ENCODE measurements around the gene CAMTA1.

The CAMTA1 gene

DNA sequence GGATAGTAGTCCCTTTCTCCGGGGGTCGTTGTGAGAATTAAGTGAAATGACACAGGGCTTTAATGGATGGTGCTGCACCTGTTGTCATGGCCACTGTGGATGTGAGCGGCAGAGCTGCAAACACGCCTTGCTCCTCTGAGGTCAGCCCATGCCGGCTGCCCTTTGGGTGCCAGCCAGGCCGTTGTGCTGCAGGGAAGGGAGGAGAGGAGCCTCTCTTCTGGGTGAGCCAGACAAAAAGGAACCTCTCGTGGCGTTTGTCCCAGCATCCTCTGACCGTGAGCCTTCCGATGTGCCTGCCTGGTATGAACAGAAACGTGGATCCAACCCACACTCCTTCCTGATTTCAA, 602.9 kb downstream of the CAMTA1 start:
- H3K27me3 ChIP-seq (ENCODE audit: insufficient read depth, low read length), result no peaks in the 10 kb centered on the region

DNA sequence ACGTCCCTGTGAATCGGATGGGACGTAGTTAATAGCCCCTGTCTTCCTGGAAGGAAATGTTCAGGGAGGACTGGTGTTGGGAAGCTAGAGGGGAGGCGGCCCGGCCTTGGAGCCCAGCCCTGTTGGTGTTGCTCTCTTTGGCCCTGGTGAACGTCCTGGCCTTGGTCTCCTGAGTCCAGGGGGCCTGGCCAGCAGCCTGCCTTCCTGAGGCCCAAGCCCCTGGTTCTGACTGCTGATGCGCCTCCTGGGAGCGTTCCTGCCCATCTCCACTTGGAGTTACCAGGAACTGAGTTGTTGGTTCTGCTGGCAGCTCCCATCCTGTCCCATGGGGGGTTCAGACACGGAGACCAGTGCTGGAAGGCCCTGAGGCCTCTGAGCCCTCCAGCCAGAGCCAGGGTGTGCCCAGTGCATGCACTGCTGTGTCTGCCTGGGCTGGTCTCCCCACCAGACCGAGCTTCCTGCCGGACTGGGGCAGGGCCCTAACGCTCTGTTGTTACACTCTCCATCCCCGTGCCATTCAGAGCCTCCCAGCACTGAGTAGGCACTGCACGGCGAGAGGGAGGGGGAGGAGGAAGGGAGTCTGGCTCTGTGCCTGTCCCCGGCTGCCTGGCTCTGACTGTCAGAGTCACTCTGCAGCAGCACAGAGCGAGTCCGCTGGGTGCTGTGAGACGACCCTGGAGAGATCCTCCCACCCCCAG, 603.4 kb downstream of the CAMTA1 start:
- H3K4me1 ChIP-seq (ENCODE audit: control insufficient read depth in 1 of 2, insufficient read depth in 2 of 2, low read length in 2 of 2), result peaks cover 12 to 22% of the 10 kb centered on the region in 2 experiments
- no peak overlapping the region for H4K12ac ChIP-seq (ENCODE audit: low read depth, low read length)
- H3K4ac ChIP-seq (ENCODE audit: low read depth, low read length), result no peak overlapping the region
- no peak overlapping the region for H2BK5ac ChIP-seq (ENCODE audit: low read depth, low read length, poor library complexity)
- no peak overlapping the region for H3K4me2 ChIP-seq (ENCODE audit: low read length)
- H2BK120ac ChIP-seq (ENCODE audit: insufficient read depth, low read length, poor library complexity), result no peak overlapping the region
- no CpG with 5 or more reads among the region's 19 CpGs for WGBS (ENCODE audit: extremely low coverage, insufficient coverage, insufficient read length)
- no peak overlapping the region for H2AK5ac ChIP-seq (ENCODE audit: low read length)
- H4K91ac ChIP-seq (ENCODE audit: low read depth, low read length), result no peak overlapping the region
- H3K36me3 ChIP-seq (ENCODE audit: control insufficient read depth in 1 of 2, insufficient read depth in 2 of 2, low read length in 2 of 2), result no peaks in the 10 kb centered on the region
- H3K9ac ChIP-seq (ENCODE audit: low read length), result no peak overlapping the region
- H3K79me2 ChIP-seq (ENCODE audit: control insufficient read depth, insufficient read depth, low read length, poor library complexity), result no peaks in the 10 kb centered on the region
- H3K9me3 ChIP-seq (ENCODE audit: insufficient read depth, low read depth, low read length), result peaks cover 3% of the 10 kb centered on the region
- no peak for DNase-seq
- H3K18ac ChIP-seq (ENCODE audit: low read length), result no peak overlapping the region
- no peak overlapping the region for H3K14ac ChIP-seq (ENCODE audit: low read length)
- no peak overlapping the region for H2AFZ ChIP-seq (ENCODE audit: insufficient read depth, low read length, poor library complexity)
- H3K23ac ChIP-seq (ENCODE audit: low read length), result no peak overlapping the region
- H2BK12ac ChIP-seq (ENCODE audit: low read length), result no peak overlapping the region
- no peak overlapping the region for H3K27ac ChIP-seq (ENCODE audit: low read depth, low read length)
- no peak overlapping the region for H3K4me3 ChIP-seq (ENCODE audit: low read depth, low read length)
- H3K27me3 ChIP-seq (ENCODE audit: insufficient read depth, low read length), result no peaks in the 10 kb centered on the region
- peaks cover 5% of the 10 kb centered on the region for H3K79me1 ChIP-seq (ENCODE audit: low read length)
- no peak overlapping the region for H4K8ac ChIP-seq (ENCODE audit: low read depth, low read length)

More for the DNA sequence above, 602.9 kb downstream of the CAMTA1 start:
- Histone ChIP-seq H2AK5ac (ENCODE audit: low read length) (no peak overlapping the region), H3K79me1 (ENCODE audit: low read length) (peaks cover 5% of the 10 kb centered on the region), H4K12ac (ENCODE audit: low read depth, low read length) (no peak overlapping the region), H2AFZ (ENCODE audit: insufficient read depth, low read length, poor library complexity) (no peak overlapping the region), H3K4me3 (ENCODE audit: low read depth, low read length) (no peak overlapping the region), H2BK120ac (ENCODE audit: insufficient read depth, low read length, poor library complexity) (no peak overlapping the region), H3K4ac (ENCODE audit: low read depth, low read length) (no peak overlapping the region), H3K18ac (ENCODE audit: low read length) (no peak overlapping the region), H3K4me1 (ENCODE audit: control insufficient read depth in 1 of 2, insufficient read depth in 2 of 2, low read length in 2 of 2) (peaks cover 12 to 22% of the 10 kb centered on the region in 2 experiments), H2BK5ac (ENCODE audit: low read depth, low read length, poor library complexity) (no peak overlapping the region), H3K36me3 (ENCODE audit: control insufficient read depth in 1 of 2, insufficient read depth in 2 of 2, low read length in 2 of 2) (no peaks in the 10 kb centered on the region), H3K9me3 (ENCODE audit: insufficient read depth, low read depth, low read length) (peaks cover 3% of the 10 kb centered on the region), H3K4me2 (ENCODE audit: low read length) (no peak overlapping the region), H4K91ac (ENCODE audit: low read depth, low read length) (peak overlapping the region; percentile 2), H3K9ac (ENCODE audit: low read length) (no peak overlapping the region), H3K79me2 (ENCODE audit: control insufficient read depth, insufficient read depth, low read length, poor library complexity) (no peaks in the 10 kb centered on the region), H3K14ac (ENCODE audit: low read length) (no peak overlapping the region), H4K8ac (ENCODE audit: low read depth, low read length) (no peak overlapping the region), H3K23ac (ENCODE audit: low read length) (no peak overlapping the region), H2BK12ac (ENCODE audit: low read length) (no peak overlapping the region), H3K27ac (ENCODE audit: low read depth, low read length) (no peak overlapping the region)
- DNase-seq, result no peak
- no CpG with 5 or more reads among the region's 11 CpGs for WGBS (ENCODE audit: extremely low coverage, insufficient coverage, insufficient read length)

DNA sequence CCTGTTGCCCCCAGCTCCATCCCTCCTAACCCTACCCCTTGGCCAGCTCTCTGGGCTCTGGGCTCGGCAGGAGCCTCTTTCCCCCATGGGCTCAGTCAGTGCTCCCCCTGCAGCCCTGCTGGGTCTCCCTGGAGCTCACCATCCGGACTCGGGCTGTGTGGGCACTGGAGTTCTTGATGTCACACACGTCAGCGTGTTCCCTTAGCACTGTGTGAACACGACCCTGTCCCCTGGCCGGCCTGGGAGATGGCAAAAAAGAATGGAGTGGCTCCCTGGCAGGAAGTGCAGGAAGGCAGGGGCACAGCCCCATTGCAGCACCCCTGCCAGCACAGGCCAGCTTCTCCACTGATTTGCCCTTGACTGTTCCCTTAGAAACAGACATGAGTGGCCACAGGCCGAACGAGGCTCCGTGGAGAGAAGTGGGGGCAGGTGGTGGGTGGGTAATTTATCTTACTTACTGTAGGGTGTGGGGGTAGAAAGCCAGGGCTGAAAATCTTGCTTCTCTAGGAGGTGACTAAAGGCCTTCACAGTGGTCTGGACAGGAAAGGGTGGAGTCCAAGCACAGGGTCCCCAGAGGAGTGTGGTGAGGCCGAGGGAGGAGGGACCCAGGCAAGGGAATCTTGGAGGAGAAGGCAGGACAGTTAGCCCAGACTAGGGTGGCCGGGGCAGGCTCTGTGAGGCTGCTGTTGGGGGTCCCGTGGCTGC, 604.1 kb downstream of the CAMTA1 start:
- Histone ChIP-seq H2BK5ac (ENCODE audit: low read depth, low read length, poor library complexity) (no peak overlapping the region), H3K18ac (ENCODE audit: low read length) (no peak overlapping the region), H3K79me1 (ENCODE audit: low read length) (peaks cover 5% of the 10 kb centered on the region), H3K4me3 (ENCODE audit: low read depth, low read length) (no peak overlapping the region), H3K27ac (ENCODE audit: low read depth, low read length) (no peak overlapping the region), H2AK5ac (ENCODE audit: low read length) (no peak overlapping the region), H3K4ac (ENCODE audit: low read depth, low read length) (no peak overlapping the region), H4K8ac (ENCODE audit: low read depth, low read length) (no peak overlapping the region), H3K79me2 (ENCODE audit: control insufficient read depth, insufficient read depth, low read length, poor library complexity) (no peaks in the 10 kb centered on the region), H3K27me3 (ENCODE audit: insufficient read depth, low read length) (no peaks in the 10 kb centered on the region), H2BK120ac (ENCODE audit: insufficient read depth, low read length, poor library complexity) (no peak overlapping the region), H3K4me1 (ENCODE audit: control insufficient read depth in 1 of 2, insufficient read depth in 2 of 2, low read length in 2 of 2) (peaks cover 12 to 22% of the 10 kb centered on the region in 2 experiments), H2BK12ac (ENCODE audit: low read length) (no peak overlapping the region), H3K9me3 (ENCODE audit: insufficient read depth, low read depth, low read length) (peaks cover 3% of the 10 kb centered on the region), H4K91ac (ENCODE audit: low read depth, low read length) (no peak overlapping the region), H2AFZ (ENCODE audit: insufficient read depth, low read length, poor library complexity) (no peak overlapping the region), H3K4me2 (ENCODE audit: low read length) (no peak overlapping the region), H3K36me3 (ENCODE audit: control insufficient read depth in 1 of 2, insufficient read depth in 2 of 2, low read length in 2 of 2) (no peaks in the 10 kb centered on the region), H3K23ac (ENCODE audit: low read length) (no peak overlapping the region), H4K12ac (ENCODE audit: low read depth, low read length) (no peak overlapping the region), H3K14ac (ENCODE audit: low read length) (no peak overlapping the region), H3K9ac (ENCODE audit: low read length) (no peak overlapping the region)
- WGBS (ENCODE audit: extremely low coverage, insufficient coverage, insufficient read length), result no CpG with 5 or more reads among the region's 13 CpGs
- no peak for DNase-seq

DNA sequence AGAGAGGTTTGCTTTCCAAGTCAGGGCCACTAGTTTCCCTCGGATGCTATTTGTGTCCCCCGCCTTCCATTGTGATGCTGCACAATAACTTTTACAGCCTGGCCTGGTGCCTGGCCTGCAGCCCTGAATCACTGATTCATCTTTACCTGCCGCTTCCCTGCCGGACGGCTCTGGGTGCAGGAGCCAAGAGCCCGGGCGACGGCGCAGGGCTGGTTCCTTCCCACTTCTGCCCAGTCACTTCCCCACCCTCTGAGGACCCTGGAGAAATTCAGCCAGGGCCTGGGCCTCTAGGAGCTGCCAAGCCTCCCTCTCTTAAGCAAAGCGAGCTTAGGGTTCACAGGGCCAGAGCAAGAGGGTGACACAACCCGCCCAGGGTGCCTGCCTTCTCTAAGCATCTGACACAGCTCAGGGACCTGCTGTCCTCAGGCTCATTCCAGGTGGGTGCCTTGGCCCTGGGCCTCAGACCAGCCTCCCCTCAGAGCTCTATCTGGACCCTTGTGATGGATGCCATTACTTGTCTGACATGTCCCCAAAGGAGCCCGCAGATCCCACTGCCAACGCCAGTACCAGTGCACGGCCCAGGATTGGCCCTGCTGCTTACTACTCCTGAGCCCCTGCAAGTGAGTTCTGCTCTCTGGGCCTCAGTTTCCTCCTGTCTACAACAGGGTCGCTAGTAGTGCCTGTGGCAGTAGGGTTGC, 604.8 kb downstream of the CAMTA1 start:
- no peak overlapping the region for H4K12ac ChIP-seq (ENCODE audit: low read depth, low read length)
- DNase-seq, result no peak

More for the DNA sequence above, 604.8 kb downstream of the CAMTA1 start:
- H3K79me2 ChIP-seq (ENCODE audit: control insufficient read depth, insufficient read depth, low read length, poor library complexity), result no peaks in the 10 kb centered on the region
- no peaks in the 10 kb centered on the region for H3K27me3 ChIP-seq (ENCODE audit: insufficient read depth, low read length)
- no peaks in the 10 kb centered on the region for H3K36me3 ChIP-seq (ENCODE audit: control insufficient read depth in 1 of 2, insufficient read depth in 2 of 2, low read length in 2 of 2)
- H2BK120ac ChIP-seq (ENCODE audit: insufficient read depth, low read length, poor library complexity), result no peak overlapping the region
- H3K4me3 ChIP-seq (ENCODE audit: low read depth, low read length), result no peak overlapping the region
- no peak overlapping the region for H2AFZ ChIP-seq (ENCODE audit: insufficient read depth, low read length, poor library complexity)
- H4K8ac ChIP-seq (ENCODE audit: low read depth, low read length), result no peak overlapping the region
- H3K4me1 ChIP-seq (ENCODE audit: control insufficient read depth in 1 of 2, insufficient read depth in 2 of 2, low read length in 2 of 2), result peaks cover 12 to 22% of the 10 kb centered on the region in 2 experiments
- H4K91ac ChIP-seq (ENCODE audit: low read depth, low read length), result no peak overlapping the region
- H3K4me2 ChIP-seq (ENCODE audit: low read length), result no peak overlapping the region
- peak overlapping the region; percentile 22 for H3K14ac ChIP-seq (ENCODE audit: low read length)
- H3K9me3 ChIP-seq (ENCODE audit: insufficient read depth, low read depth, low read length), result peaks cover 3% of the 10 kb centered on the region
- no peak overlapping the region for H2BK12ac ChIP-seq (ENCODE audit: low read length)
- no peak overlapping the region for H3K23ac ChIP-seq (ENCODE audit: low read length)
- no CpG with 5 or more reads among the region's 15 CpGs for WGBS (ENCODE audit: extremely low coverage, insufficient coverage, insufficient read length)
- H2AK5ac ChIP-seq (ENCODE audit: low read length), result no peak overlapping the region
- no peak overlapping the region for H2BK5ac ChIP-seq (ENCODE audit: low read depth, low read length, poor library complexity)
- no peak overlapping the region for H3K4ac ChIP-seq (ENCODE audit: low read depth, low read length)
- H3K79me1 ChIP-seq (ENCODE audit: low read length), result peaks cover 5% of the 10 kb centered on the region
- no peak overlapping the region for H3K18ac ChIP-seq (ENCODE audit: low read length)
- no peak overlapping the region for H3K9ac ChIP-seq (ENCODE audit: low read length)
- no peak overlapping the region for H3K27ac ChIP-seq (ENCODE audit: low read depth, low read length)
